ENCODE data around the gene CSTPP1.

CSTPP1 gene

GRCh38 chr11:47131136-47131535 is 194.6 kb downstream of the CSTPP1 start:
- no peak for DNase-seq (ENCODE audit: low read depth, low spot score)

- no peak for DNase-seq (ENCODE audit: low read depth, low spot score)
These were observed 195.9 kb downstream of the CSTPP1 start for GRCh38 chr11:47132490-47132889.

- DNase-seq (ENCODE audit: low read depth, low spot score) = no peak
These were observed 196.4 kb downstream of the CSTPP1 start for GRCh38 chr11:47132981-47133380.

- no peak for DNase-seq (ENCODE audit: low read depth, low spot score)
These were observed 199.8 kb downstream of the CSTPP1 start for GRCh38 chr11:47136327-47136726.

GRCh38 chr11:47136921-47137320 is 200.4 kb downstream of the CSTPP1 start:
- no peak for DNase-seq (ENCODE audit: low read depth, low spot score)

- DNase-seq (ENCODE audit: low read depth, low spot score) = no peak
These were observed 200.9 kb downstream of the CSTPP1 start for GRCh38 chr11:47137476-47137875.

GRCh38 chr11:47139878-47140277 is 203.3 kb downstream of the CSTPP1 start:
- no peak for DNase-seq (ENCODE audit: low read depth, low spot score)

GRCh38 chr11:47143322-47143721 is 206.8 kb downstream of the CSTPP1 start:
- DNase-seq (ENCODE audit: low read depth, low spot score) = peak; percentile 92

GRCh38 chr11:47144541-47144940 is 208.0 kb downstream of the CSTPP1 start:
- no peak for DNase-seq (ENCODE audit: low read depth, low spot score)

GRCh38 chr11:47147250-47147649 is 210.7 kb downstream of the CSTPP1 start:
- DNase-seq (ENCODE audit: low read depth, low spot score) = peak; percentile 73

GRCh38 chr11:47147681-47148080 is 211.1 kb downstream of the CSTPP1 start:
- no peak for DNase-seq (ENCODE audit: low read depth, low spot score)

GRCh38 chr11:47148270-47148669 is 211.7 kb downstream of the CSTPP1 start:
- DNase-seq (ENCODE audit: low read depth, low spot score) = no peak

- DNase-seq (ENCODE audit: low read depth, low spot score) = no peak
These were observed 212.5 kb downstream of the CSTPP1 start for GRCh38 chr11:47148903-47149531.

GRCh38 chr11:47149782-47150181 is 213.2 kb downstream of the CSTPP1 start:
- no peak for DNase-seq (ENCODE audit: low read depth, low spot score)

GRCh38 chr11:47152126-47152952 is 215.8 kb downstream of the CSTPP1 start:
- no peak for DNase-seq (ENCODE audit: low read depth, low spot score)

- DNase-seq (ENCODE audit: low read depth, low spot score) = peak; percentile 93
These were observed 216.7 kb downstream of the CSTPP1 start for GRCh38 chr11:47152953-47153950.

- DNase-seq (ENCODE audit: low read depth, low spot score) = no peak
These were observed 218.3 kb downstream of the CSTPP1 start for GRCh38 chr11:47154616-47155570.

- no peak for DNase-seq (ENCODE audit: low read depth, low spot score)
These were observed 219.3 kb downstream of the CSTPP1 start for GRCh38 chr11:47155879-47156278.

- no peak for DNase-seq (ENCODE audit: low read depth, low spot score)
These were observed 219.8 kb downstream of the CSTPP1 start for GRCh38 chr11:47156333-47156732.

- DNase-seq (ENCODE audit: low read depth, low spot score) = no peak
These were observed 220.4 kb downstream of the CSTPP1 start for GRCh38 chr11:47156951-47157350.

- no peak for DNase-seq (ENCODE audit: low read depth, low spot score)
These were observed 221.2 kb downstream of the CSTPP1 start for GRCh38 chr11:47157805-47158204.

All from ELF-1 (cell line).